Skeletal muscle tissue (tissue), 4 donors: ENCODE data around the gene LYSMD4. TPM values are rescaled to one million over a fixed set of nuclear protein-coding genes. Genes with fewer than 3 reads are reported as not detected.
"Not testable (repeated sequence)": the region's sequence is repeated elsewhere in the genome, so short reads cannot be mapped to it uniquely, and the experiment has no call there.

Experiments used
- H3K27ac ChIP-seq: one replicate; pipeline ENCODE4 v1.7.0; 2013; ENCODE audit warnings: mild to moderate bottlenecking, low read depth, low read length, inconsistent platforms
- H3K27me3 ChIP-seq, 3 donors: one replicate each; pipeline ENCODE4 v1.7.0; 2013; ENCODE audit warnings: low read length in 3 of 3; ENCODE audit not compliant: control insufficient read depth in 3 of 3, insufficient read depth in 3 of 3
- H3K36me3 ChIP-seq, 3 donors: one replicate each; pipeline ENCODE4 v1.7.0; 2013; ENCODE audit warnings: low read length in 3 of 3; ENCODE audit not compliant: control insufficient read depth in 3 of 3, insufficient read depth in 3 of 3
- H3K4me1 ChIP-seq, 3 donors: one replicate each; pipeline ENCODE4 v1.7.0; 2013; ENCODE audit warnings: low read length in 3 of 3, mild to moderate bottlenecking in 3 of 3; ENCODE audit not compliant: control insufficient read depth in 3 of 3, insufficient read depth in 3 of 3
- H3K4me3 ChIP-seq, 3 donors: one replicate each; pipeline ENCODE4 v1.7.0; 2013; ENCODE audit warnings: low read length in 3 of 3
- H3K9ac ChIP-seq, 3 donors: one replicate each; pipeline ENCODE4 v1.7.0; 2013; ENCODE audit warnings: low read length in 3 of 3, mild to moderate bottlenecking in 3 of 3, moderate library complexity in 2 of 3, low read depth in 1 of 3
- H3K9me3 ChIP-seq, 3 donors: one replicate each; pipeline ENCODE4 v1.7.0; 2013; ENCODE audit warnings: low read length in 3 of 3; ENCODE audit not compliant: control insufficient read depth in 3 of 3
- total RNA-seq: library from RNA; depleted of rRNA; stranded (reverse); fragments of >200 nt; gene quantifications from one replicate; pipeline ENCODE4 v1.2.3, GENCODE V29; 2014
- donor health status: Osteomylitis.

The LYSMD4 gene
- total RNA-seq, 1 donor from 2014 or later, result 11.0 TPM

DNA sequence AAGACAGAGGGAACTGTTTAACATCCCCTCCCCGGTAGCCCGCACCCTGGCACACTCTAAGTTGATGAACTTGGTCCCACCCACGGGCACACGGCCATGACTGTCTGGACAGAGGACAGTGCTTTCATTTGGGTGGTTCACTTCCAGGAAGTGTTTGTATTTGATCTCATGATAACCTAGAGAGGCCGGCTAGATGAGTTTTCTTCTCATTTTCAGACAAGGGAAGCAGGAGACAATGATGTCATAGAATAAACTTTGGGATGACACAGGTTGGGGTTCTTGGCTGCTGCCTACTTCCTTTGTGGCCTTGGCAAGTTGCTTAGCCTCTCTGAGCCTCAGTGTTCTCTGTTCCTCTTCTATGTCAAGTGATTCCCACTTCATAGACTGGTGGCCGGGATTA is 16.1 kb upstream of the LYSMD4 start:
- Histone ChIP-seq H3K4me1 (no peaks in the 10 kb centered on the region), H3K9me3 (no peaks in the 10 kb centered on the region), H3K36me3 (no peaks in the 10 kb centered on the region), H3K9ac (no peak overlapping the region), H3K27ac (no peak overlapping the region), H3K4me3 (no peak overlapping the region), H3K27me3 (no peaks in the 10 kb centered on the region)

GRCh38 chr15:99745370-99746086 is 12.3 kb upstream of the LYSMD4 start:
- H3K27me3 ChIP-seq, result no peaks in the 10 kb centered on the region
- H3K4me3 ChIP-seq, result no peak overlapping the region
- H3K27ac ChIP-seq, result no peak overlapping the region
- no peak overlapping the region for H3K9ac ChIP-seq
- no peaks in the 10 kb centered on the region for H3K36me3 ChIP-seq
- no peaks in the 10 kb centered on the region for H3K9me3 ChIP-seq
- H3K4me1 ChIP-seq, result no peaks in the 10 kb centered on the region

DNA sequence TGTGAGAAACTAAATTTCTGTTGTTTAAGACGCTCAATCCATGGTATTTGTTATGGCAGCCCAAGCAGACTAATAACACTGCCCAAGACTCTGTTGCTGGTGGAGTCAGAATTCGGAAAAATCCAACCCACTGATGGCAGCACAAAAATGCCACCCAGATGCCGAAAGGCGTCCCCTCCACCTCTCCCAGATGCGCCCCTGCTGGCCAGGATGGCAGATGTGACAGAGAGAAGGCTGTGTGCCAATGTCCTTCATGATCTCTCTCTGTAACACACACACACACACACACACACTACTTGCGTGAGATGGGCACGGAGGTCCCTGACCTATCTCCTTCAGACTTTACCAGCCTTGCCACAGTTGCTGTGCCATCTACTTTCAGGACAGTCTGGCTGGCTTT is 10.9 kb upstream of the LYSMD4 start:
- H3K9me3 ChIP-seq, result no peaks in the 10 kb centered on the region

GRCh38 chr15:99741835-99742234 is 8.6 kb upstream of the LYSMD4 start:
- H3K27me3 ChIP-seq, result no peaks in the 10 kb centered on the region
- H3K4me3 ChIP-seq, result no peak overlapping the region
- H3K4me1 ChIP-seq, result no peaks in the 10 kb centered on the region
- no peak overlapping the region for H3K9ac ChIP-seq
- no peaks in the 10 kb centered on the region for H3K36me3 ChIP-seq
- no peak overlapping the region for H3K27ac ChIP-seq
- no peaks in the 10 kb centered on the region for H3K9me3 ChIP-seq

More for the DNA sequence above, 10.9 kb upstream of the LYSMD4 start:
- Histone ChIP-seq H3K27ac (no peak overlapping the region), H3K36me3 (no peaks in the 10 kb centered on the region), H3K4me1 (no peaks in the 10 kb centered on the region), H3K9ac (no peak overlapping the region), H3K4me3 (no peak overlapping the region), H3K27me3 (no peaks in the 10 kb centered on the region)

DNA sequence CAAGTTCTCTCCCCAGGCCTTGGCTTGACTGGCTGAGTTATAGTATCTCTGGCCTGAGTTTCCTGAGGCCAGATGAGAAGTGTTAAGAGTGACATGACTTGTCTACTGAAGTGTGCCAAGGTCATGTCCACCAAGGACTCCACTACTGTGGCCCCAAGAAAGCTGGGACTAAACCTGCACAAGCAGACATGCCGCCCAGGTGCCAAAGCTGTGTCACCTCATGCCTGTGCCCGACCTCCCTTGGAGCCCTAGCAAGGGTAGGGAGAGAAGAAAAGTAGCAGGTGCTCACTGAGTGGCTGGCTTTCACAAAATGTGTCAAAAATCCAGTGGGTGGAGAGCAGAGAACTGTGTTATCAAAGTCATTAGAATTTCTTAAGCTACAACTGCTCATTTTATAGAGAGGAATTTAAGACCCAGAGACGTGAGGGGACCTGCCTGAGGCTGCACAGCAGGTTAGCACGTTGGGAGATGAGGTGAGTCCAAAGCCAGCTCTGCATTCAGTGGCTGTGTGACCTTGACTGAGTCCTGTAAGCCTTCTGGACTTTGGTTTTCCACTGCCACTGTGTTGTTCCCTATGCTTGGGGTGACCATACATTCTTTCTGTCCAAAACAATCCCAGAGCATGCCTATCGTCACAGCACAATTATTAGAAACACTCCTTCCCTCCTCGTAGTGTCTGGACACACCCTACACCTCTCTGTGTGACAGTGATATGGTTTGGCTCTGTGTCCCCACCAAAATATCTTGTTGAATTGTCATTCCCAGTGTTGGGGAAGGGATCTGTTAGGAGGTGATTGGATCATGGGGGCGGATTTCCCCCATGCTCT is 5.0 kb upstream of the LYSMD4 start:
- Histone ChIP-seq H3K27me3 (no peaks in the 10 kb centered on the region), H3K9me3 (no peaks in the 10 kb centered on the region), H3K36me3 (no peaks in the 10 kb centered on the region)

DNA sequence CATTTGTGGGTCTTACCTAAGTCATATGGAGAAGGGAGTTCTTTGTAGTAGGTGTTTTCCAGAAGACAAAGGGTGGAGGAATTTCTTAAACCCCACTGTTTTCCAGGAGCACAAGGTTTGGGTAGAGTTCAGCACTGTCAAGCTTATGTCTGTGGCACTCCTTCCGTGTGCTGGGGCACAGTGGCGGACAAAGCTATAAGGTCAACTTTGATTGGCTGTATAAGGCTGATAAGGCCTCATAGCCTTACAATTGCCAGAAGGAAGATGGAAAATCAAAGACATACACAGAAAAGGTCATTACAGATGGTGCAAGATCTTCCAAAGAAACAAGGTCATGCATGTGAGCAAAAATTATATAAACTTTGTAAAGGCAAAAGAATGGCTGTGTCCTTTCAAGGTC is 3.5 kb upstream of the LYSMD4 start:
- no peak overlapping the region for H3K27ac ChIP-seq
- no peak overlapping the region for H3K9ac ChIP-seq
- peaks cover 7 to 10% (median 10%) of the 10 kb centered on the region in 3 donors for H3K4me1 ChIP-seq
- no peak overlapping the region for H3K4me3 ChIP-seq
- H3K9me3 ChIP-seq, result no peaks in the 10 kb centered on the region
- no peaks in the 10 kb centered on the region for H3K36me3 ChIP-seq
- no peaks in the 10 kb centered on the region for H3K27me3 ChIP-seq

More for the DNA sequence above, 5.0 kb upstream of the LYSMD4 start:
- no peak overlapping the region for H3K27ac ChIP-seq
- no peak overlapping the region for H3K9ac ChIP-seq
- H3K4me1 ChIP-seq, result no peaks in the 10 kb centered on the region
- H3K4me3 ChIP-seq, result no peak overlapping the region

GRCh38 chr15:99735868-99736267 is 2.6 kb upstream of the LYSMD4 start:
- no peak overlapping the region for H3K4me3 ChIP-seq

DNA sequence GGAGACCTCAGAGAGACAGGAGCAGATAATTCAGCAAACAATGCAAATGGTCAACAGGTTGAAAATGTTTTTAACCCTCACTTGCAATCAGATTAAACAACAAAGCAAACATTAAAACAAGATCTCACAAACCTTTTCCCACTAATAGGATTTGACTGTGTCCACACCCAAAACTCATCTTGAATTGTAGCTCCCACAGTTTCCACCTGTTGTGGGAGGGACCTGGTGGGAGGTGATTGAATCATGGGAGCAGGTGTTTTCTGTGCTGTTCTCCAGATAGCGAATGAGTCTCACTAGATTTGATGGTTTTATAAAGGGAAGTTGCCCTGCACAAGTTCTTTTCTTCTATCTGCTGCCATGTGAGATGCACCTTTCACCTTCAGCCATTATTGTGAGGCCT is 1.3 kb upstream of the LYSMD4 start:
- H3K27ac ChIP-seq, result no peak overlapping the region
- no peaks in the 10 kb centered on the region for H3K27me3 ChIP-seq
- H3K36me3 ChIP-seq, result peaks cover 0 to 2% (median 0%) of the 10 kb centered on the region in 3 donors

More at GRCh38 chr15:99735868-99736267, 2.6 kb upstream of the LYSMD4 start:
- H3K36me3 ChIP-seq, result peaks cover 0 to 2% (median 0%) of the 10 kb centered on the region in 3 donors
- H3K4me1 ChIP-seq, result peaks cover 10 to 13% (median 10%) of the 10 kb centered on the region in 3 donors
- no peak overlapping the region for H3K9ac ChIP-seq
- no peaks in the 10 kb centered on the region for H3K27me3 ChIP-seq
- H3K27ac ChIP-seq, result no peak overlapping the region
- no peaks in the 10 kb centered on the region for H3K9me3 ChIP-seq

GRCh38 chr15:99734040-99734291 is 729 bp upstream of the LYSMD4 start:
- H3K9me3 ChIP-seq, H3K36me3 ChIP-seq, H3K27me3 ChIP-seq: not testable (repeated sequence)
- peaks cover 13 to 25% (median 14%) of the 10 kb centered on the region in 3 donors for H3K4me1 ChIP-seq
- H3K9ac ChIP-seq, result peak overlapping the region in 2 of 3 donors; percentile 88
- H3K4me3 ChIP-seq, result peak overlapping the region; percentile 71 to 82 (median 75)
- H3K27ac ChIP-seq, result peak overlapping the region; percentile 88

More for the DNA sequence above, 1.3 kb upstream of the LYSMD4 start:
- no peaks in the 10 kb centered on the region for H3K9me3 ChIP-seq
- H3K9ac ChIP-seq, result no peak overlapping the region
- peaks cover 10 to 19% (median 10%) of the 10 kb centered on the region in 3 donors for H3K4me1 ChIP-seq
- H3K4me3 ChIP-seq, result no peak overlapping the region

- Histone ChIP-seq H3K27ac (peak overlapping the region; percentile 88), H3K27me3 (no peaks in the 10 kb centered on the region), H3K9me3 (no peaks in the 10 kb centered on the region), H3K4me1 (peaks cover 24 to 36% (median 25%) of the 10 kb centered on the region in 3 donors), H3K9ac (peak overlapping the region; percentile 83 to 92 (median 84)), H3K4me3 (peak overlapping the region; percentile 77 to 83 (median 77)), H3K36me3 (peaks cover 0 to 9% (median 2%) of the 10 kb centered on the region in 3 donors)
Measured at GRCh38 chr15:99732751-99733267, 428 bp downstream of the LYSMD4 start.
